ENCODE measurements around the gene CACNA1G. TPM values are rescaled to one million over a fixed set of nuclear protein-coding genes. Genes with fewer than 3 reads are reported as not detected.

The CACNA1G gene
- total RNA-seq, 1 donor, result under 0.01 TPM

DNA sequence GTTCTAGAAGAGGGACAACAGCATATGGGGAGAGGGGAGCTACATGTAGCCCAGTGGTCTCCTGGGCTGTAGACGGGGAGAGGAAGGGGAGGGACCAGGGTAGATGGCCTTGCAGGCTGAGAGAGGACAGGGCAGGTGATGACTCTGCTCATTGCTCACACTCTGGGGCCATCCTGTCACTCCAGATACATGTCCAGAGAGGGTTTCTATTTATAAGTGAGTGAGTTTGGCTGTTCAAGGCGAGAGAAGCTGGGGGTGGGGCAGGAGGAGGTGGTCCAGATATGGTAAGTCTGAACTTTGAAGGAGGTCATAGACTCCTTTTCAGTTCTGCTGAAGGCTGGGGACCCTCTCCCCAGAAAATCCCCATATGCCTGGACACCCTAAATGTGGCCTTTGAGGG lies 22.2 kb downstream of the CACNA1G start:
- no peak overlapping the region for H3K4me3 ChIP-seq (ENCODE audit: insufficient read depth, low read length)

DNA sequence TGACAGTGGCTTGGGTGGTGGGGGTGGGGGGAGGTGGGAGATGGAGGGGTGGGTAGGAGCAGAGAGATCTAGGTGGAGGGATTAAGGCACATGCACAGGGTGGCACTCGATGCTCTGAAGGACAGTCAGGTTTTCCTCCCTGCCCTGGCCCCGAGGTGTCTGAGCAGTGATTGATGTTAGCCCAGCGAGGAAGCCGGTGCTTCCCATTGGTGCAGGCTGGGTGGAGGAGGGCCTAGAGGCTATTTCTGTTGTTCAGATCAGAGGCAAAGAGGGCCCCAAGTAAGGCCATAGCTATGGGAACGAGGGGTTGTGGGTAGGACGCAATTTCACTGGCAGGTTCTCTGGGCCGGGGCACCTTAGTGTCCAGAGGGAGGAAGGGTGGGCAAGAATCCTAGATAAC lies 23.1 kb downstream of the CACNA1G start:
- Histone ChIP-seq H3K9me3 (ENCODE audit: low read depth, low read length) (no peaks in the 10 kb centered on the region), H3K4me2 (ENCODE audit: insufficient read depth, low read length) (no peak overlapping the region), H4K20me1 (ENCODE audit: insufficient read depth, low read length) (no peaks in the 10 kb centered on the region), H3K4me1 (ENCODE audit: insufficient read depth, low read length) (no peaks in the 10 kb centered on the region), H3K79me2 (ENCODE audit: insufficient read depth, low read length) (no peaks in the 10 kb centered on the region), H3K27ac (ENCODE audit: low read depth, low read length) (no peak overlapping the region), H2AFZ (ENCODE audit: low read length) (no peak overlapping the region), H3K4me3 (ENCODE audit: insufficient read depth, low read length) (no peak overlapping the region), H3K27me3 (ENCODE audit: insufficient read depth, low read length) (peaks cover 34% of the 10 kb centered on the region), H3K36me3 (ENCODE audit: insufficient read depth, low read length) (no peaks in the 10 kb centered on the region)
- TF ChIP-seq, protein P1, sequence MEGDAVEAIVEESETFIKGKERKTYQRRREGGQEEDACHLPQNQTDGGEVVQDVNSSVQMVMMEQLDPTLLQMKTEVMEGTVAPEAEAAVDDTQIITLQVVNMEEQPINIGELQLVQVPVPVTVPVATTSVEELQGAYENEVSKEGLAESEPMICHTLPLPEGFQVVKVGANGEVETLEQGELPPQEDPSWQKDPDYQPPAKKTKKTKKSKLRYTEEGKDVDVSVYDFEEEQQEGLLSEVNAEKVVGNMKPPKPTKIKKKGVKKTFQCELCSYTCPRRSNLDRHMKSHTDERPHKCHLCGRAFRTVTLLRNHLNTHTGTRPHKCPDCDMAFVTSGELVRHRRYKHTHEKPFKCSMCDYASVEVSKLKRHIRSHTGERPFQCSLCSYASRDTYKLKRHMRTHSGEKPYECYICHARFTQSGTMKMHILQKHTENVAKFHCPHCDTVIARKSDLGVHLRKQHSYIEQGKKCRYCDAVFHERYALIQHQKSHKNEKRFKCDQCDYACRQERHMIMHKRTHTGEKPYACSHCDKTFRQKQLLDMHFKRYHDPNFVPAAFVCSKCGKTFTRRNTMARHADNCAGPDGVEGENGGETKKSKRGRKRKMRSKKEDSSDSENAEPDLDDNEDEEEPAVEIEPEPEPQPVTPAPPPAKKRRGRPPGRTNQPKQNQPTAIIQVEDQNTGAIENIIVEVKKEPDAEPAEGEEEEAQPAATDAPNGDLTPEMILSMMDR (IDR thresholded peaks at IDR 0.05; ENCODE audit: extremely low read depth, low read depth, low read length), result no peak
- no peak for DNase-seq (ENCODE audit: insufficient read length, low spot score, missing footprints)

More for the DNA sequence above, 22.2 kb downstream of the CACNA1G start:
- no peak overlapping the region for H3K27ac ChIP-seq (ENCODE audit: low read depth, low read length)
- TF ChIP-seq, protein P1 (IDR thresholded peaks at IDR 0.05; ENCODE audit: extremely low read depth, low read depth, low read length), result no peak
- H2AFZ ChIP-seq (ENCODE audit: low read length), result no peak overlapping the region
- no peaks in the 10 kb centered on the region for H4K20me1 ChIP-seq (ENCODE audit: insufficient read depth, low read length)
- no peak overlapping the region for H3K4me2 ChIP-seq (ENCODE audit: insufficient read depth, low read length)
- H3K27me3 ChIP-seq (ENCODE audit: insufficient read depth, low read length), result peaks cover 34% of the 10 kb centered on the region
- H3K4me1 ChIP-seq (ENCODE audit: insufficient read depth, low read length), result no peaks in the 10 kb centered on the region
- no peaks in the 10 kb centered on the region for H3K9me3 ChIP-seq (ENCODE audit: low read depth, low read length)
- no peaks in the 10 kb centered on the region for H3K79me2 ChIP-seq (ENCODE audit: insufficient read depth, low read length)
- no peaks in the 10 kb centered on the region for H3K36me3 ChIP-seq (ENCODE audit: insufficient read depth, low read length)
- no peak for DNase-seq (ENCODE audit: insufficient read length, low spot score, missing footprints)

DNA sequence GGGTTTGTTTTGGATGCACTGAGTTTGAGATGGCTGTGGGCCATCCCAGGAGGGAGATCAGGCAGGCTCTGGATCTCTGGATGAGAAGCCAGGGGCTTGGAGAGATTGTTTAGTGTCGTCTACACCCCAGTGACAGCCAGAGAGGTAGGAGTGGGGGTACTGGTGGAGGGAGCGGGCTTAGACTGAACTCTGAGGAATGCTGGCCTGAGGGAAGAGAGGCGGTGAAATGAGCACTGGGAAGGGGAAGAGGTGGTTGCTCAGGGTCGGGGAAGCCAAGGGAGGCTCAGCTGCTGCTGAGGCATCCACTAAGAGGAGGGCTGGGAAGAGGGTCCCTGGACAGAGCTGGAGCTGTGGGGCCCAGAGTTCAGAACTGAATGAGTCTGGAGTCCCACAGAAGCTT lies 23.6 kb downstream of the CACNA1G start:
- TF ChIP-seq, protein P1 (IDR thresholded peaks at IDR 0.05; ENCODE audit: extremely low read depth, low read depth, low read length), result no peak
- Histone ChIP-seq H3K4me1 (ENCODE audit: insufficient read depth, low read length) (no peaks in the 10 kb centered on the region), H3K27me3 (ENCODE audit: insufficient read depth, low read length) (peaks cover 34% of the 10 kb centered on the region)

DNA sequence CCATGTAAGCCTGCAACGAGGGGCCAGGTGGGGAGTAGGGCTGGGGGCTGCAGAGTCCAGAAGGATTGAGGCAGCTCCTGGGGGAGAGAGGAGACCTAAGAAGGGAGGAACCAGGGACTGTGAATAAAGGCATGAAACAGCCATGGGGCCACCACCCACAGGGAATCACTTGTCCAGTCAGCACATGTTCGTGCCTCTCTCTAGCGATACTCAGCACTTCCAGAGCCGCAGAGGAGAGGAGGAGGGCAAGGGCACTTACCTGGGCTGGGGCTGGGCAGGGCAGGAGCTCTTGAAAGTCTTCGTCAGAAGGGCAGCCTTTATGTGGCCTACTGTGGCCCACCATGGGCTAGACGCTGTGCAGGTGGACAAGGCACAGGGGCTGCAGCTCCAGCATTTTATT lies 24.2 kb downstream of the CACNA1G start:
- Histone ChIP-seq H3K27me3 (ENCODE audit: insufficient read depth, low read length) (peaks cover 34% of the 10 kb centered on the region), H3K36me3 (ENCODE audit: insufficient read depth, low read length) (no peaks in the 10 kb centered on the region), H2AFZ (ENCODE audit: low read length) (no peak overlapping the region), H3K79me2 (ENCODE audit: insufficient read depth, low read length) (no peaks in the 10 kb centered on the region), H3K27ac (ENCODE audit: low read depth, low read length) (no peak overlapping the region), H3K4me2 (ENCODE audit: insufficient read depth, low read length) (no peak overlapping the region), H3K4me1 (ENCODE audit: insufficient read depth, low read length) (no peaks in the 10 kb centered on the region), H3K9me3 (ENCODE audit: low read depth, low read length) (no peaks in the 10 kb centered on the region), H3K4me3 (ENCODE audit: insufficient read depth, low read length) (no peak overlapping the region), H4K20me1 (ENCODE audit: insufficient read depth, low read length) (no peaks in the 10 kb centered on the region)
- no peak for DNase-seq (ENCODE audit: insufficient read length, low spot score, missing footprints)
- TF ChIP-seq, protein P1 (IDR thresholded peaks at IDR 0.05; ENCODE audit: extremely low read depth, low read depth, low read length), result no peak

More for the DNA sequence above, 23.6 kb downstream of the CACNA1G start:
- H3K27ac ChIP-seq (ENCODE audit: low read depth, low read length), result no peak overlapping the region
- H3K4me3 ChIP-seq (ENCODE audit: insufficient read depth, low read length), result no peak overlapping the region
- H3K9me3 ChIP-seq (ENCODE audit: low read depth, low read length), result no peaks in the 10 kb centered on the region
- H3K79me2 ChIP-seq (ENCODE audit: insufficient read depth, low read length), result no peaks in the 10 kb centered on the region
- H2AFZ ChIP-seq (ENCODE audit: low read length), result no peak overlapping the region
- no peaks in the 10 kb centered on the region for H4K20me1 ChIP-seq (ENCODE audit: insufficient read depth, low read length)
- DNase-seq (ENCODE audit: insufficient read length, low spot score, missing footprints), result no peak
- H3K36me3 ChIP-seq (ENCODE audit: insufficient read depth, low read length), result no peaks in the 10 kb centered on the region
- no peak overlapping the region for H3K4me2 ChIP-seq (ENCODE audit: insufficient read depth, low read length)
